Peyer's patch (tissue), 4 donors: Measurements from ENCODE around the gene SPATA3. TPM values are rescaled to one million over a fixed set of nuclear protein-coding genes. Genes with fewer than 3 reads are reported as not detected.
A peak's percentile ranks its signal among the peaks of the same experiment; 100 is the strongest.

ENCODE experiments used
- DNase-seq, 3 donors: peaks; one replicate each; pipeline ENCODE4 v3.0.0-alpha.2; 2017 to 2019
- H3K27ac ChIP-seq, 4 donors: fragments of 200-600 bp; sonication (generic); one replicate each; pipeline ENCODE4 v1.5.1; 2016 to 2019
- H3K27me3 ChIP-seq, 2 donors: fragments of 200-600 bp; sonication (generic); one replicate each; pipeline ENCODE4 v1.5.1; 2019
- H3K36me3 ChIP-seq, 3 donors: fragments of 200-600 bp; sonication (generic); one replicate each; pipeline ENCODE4 v1.5.1; 2016 to 2019
- H3K4me1 ChIP-seq, 4 donors: fragments of 200-600 bp; sonication (generic); one replicate each; pipeline ENCODE4 v1.5.1; 2016 to 2019
- H3K4me3 ChIP-seq, 4 donors: fragments of 200-600 bp; sonication (generic); 1 replicate in 3 of 4; 2 replicates in 1 of 4; pipeline ENCODE4 v1.5.1; 2016 to 2019; ENCODE audit warnings: mild to moderate bottlenecking in 1 of 4
- H3K9me3 ChIP-seq, 4 donors: fragments of 200-600 bp; sonication (generic); one replicate each; pipeline ENCODE4 v1.5.1; 2016 to 2019; ENCODE audit warnings: mild to moderate bottlenecking in 1 of 4
- CTCF ChIP-seq, 6 experiments: fragments of 450-650 bp in 4 of 6; fragments of 200-600 bp in 2 of 6; sonication (generic) in 1 of 6; IDR thresholded peaks; one replicate each; pipeline ENCODE4 v1.5.1; 2017 to 2019; ENCODE audit warnings: antibody characterized with exemption in 6 of 6, mild to moderate bottlenecking in 3 of 6, moderate library complexity in 1 of 6
- POLR2A ChIP-seq, 2 donors: fragments of 450-650 bp; IDR thresholded peaks; one replicate each; pipeline ENCODE4 v1.5.1; 2017; ENCODE audit warnings: antibody characterized with exemption in 2 of 2, mild to moderate bottlenecking in 2 of 2, moderate library complexity in 2 of 2
- total RNA-seq, 4 donors: library from RNA; depleted of rRNA; stranded (reverse); fragments of >200 nt; gene quantifications; one replicate each; pipeline ENCODE4 v1.1.0, GENCODE V29; 2016

The SPATA3 gene
- total RNA-seq, 4 donors from 2014 or later, result not detected

- no peak for TF ChIP-seq CTCF (IDR thresholded peaks at IDR 0.05)
- peak; percentile 27 to 36 for TF ChIP-seq POLR2A (IDR thresholded peaks at IDR 0.05)
- DNase-seq, result peak in 2 of 3 donors; percentile 84 to 85
- H3K36me3 ChIP-seq, result no peaks in the 10 kb centered on the region
- H3K9me3 ChIP-seq, result no peaks in the 10 kb centered on the region
- no peak overlapping the region for H3K4me3 ChIP-seq
- H3K27ac ChIP-seq, result peak overlapping the region in 3 of 4 donors; percentile 15 to 81 (median 81)
- H3K27me3 ChIP-seq, result no peaks in the 10 kb centered on the region
- H3K4me1 ChIP-seq, result peaks cover 0 to 34% (median 3%) of the 10 kb centered on the region in 4 donors
These were observed 54.3 kb downstream of the SPATA3 start for GRCh38 chr2:231050018-231050901.

- Histone ChIP-seq H3K4me1 (peaks cover 0 to 34% (median 3%) of the 10 kb centered on the region in 4 donors), H3K9me3 (no peaks in the 10 kb centered on the region), H3K27me3 (no peaks in the 10 kb centered on the region), H3K4me3 (no peak overlapping the region), H3K36me3 (no peaks in the 10 kb centered on the region), H3K27ac (peak overlapping the region in 2 of 4 donors; percentile 81)
- no peak for DNase-seq
- TF ChIP-seq POLR2A (IDR thresholded peaks at IDR 0.05) (no peak), CTCF (IDR thresholded peaks at IDR 0.05) (no peak)
These were observed 55.2 kb downstream of the SPATA3 start for GRCh38 chr2:231051116-231051515.

GRCh38 chr2:231052494-231053451 lies 56.9 kb downstream of the SPATA3 start:
- Histone ChIP-seq H3K9me3 (no peaks in the 10 kb centered on the region), H3K27ac (peak overlapping the region in 3 of 4 donors; percentile 36 to 56 (median 36)), H3K4me1 (peaks cover 0 to 37% (median 3%) of the 10 kb centered on the region in 4 donors), H3K4me3 (peak overlapping the region; percentile 45 to 69 (median 65)), H3K36me3 (no peaks in the 10 kb centered on the region), H3K27me3 (no peaks in the 10 kb centered on the region)
- TF ChIP-seq CTCF (IDR thresholded peaks at IDR 0.05), result peak; percentile 70 to 96 (median 89)
- TF ChIP-seq POLR2A (IDR thresholded peaks at IDR 0.05), result no peak
- DNase-seq, result peak; percentile 79 to 93 (median 90)

GRCh38 chr2:231053846-231054245 lies 57.9 kb downstream of the SPATA3 start:
- H3K4me1 ChIP-seq, result peaks cover 0 to 45% (median 3%) of the 10 kb centered on the region in 4 donors
- H3K27me3 ChIP-seq, result no peaks in the 10 kb centered on the region
- DNase-seq, result no peak

More at GRCh38 chr2:231053846-231054245, 57.9 kb downstream of the SPATA3 start:
- H3K27ac ChIP-seq, result no peak overlapping the region
- TF ChIP-seq POLR2A (IDR thresholded peaks at IDR 0.05) (no peak), CTCF (IDR thresholded peaks at IDR 0.05) (no peak)
- no peak overlapping the region for H3K4me3 ChIP-seq
- H3K9me3 ChIP-seq, result no peaks in the 10 kb centered on the region
- H3K36me3 ChIP-seq, result no peaks in the 10 kb centered on the region
